Measurements from ENCODE around the gene SPAG5. TPM values are rescaled to one million over a fixed set of nuclear protein-coding genes. Genes with fewer than 3 reads are reported as not detected.

The SPAG5 gene
- total and polyA plus RNA-seq, 9 of the 15 experiments (the other 6 are each of a cell fraction or from before 2014, with no cell fraction given) = 94.4 to 286 (median 151) TPM

DNA sequence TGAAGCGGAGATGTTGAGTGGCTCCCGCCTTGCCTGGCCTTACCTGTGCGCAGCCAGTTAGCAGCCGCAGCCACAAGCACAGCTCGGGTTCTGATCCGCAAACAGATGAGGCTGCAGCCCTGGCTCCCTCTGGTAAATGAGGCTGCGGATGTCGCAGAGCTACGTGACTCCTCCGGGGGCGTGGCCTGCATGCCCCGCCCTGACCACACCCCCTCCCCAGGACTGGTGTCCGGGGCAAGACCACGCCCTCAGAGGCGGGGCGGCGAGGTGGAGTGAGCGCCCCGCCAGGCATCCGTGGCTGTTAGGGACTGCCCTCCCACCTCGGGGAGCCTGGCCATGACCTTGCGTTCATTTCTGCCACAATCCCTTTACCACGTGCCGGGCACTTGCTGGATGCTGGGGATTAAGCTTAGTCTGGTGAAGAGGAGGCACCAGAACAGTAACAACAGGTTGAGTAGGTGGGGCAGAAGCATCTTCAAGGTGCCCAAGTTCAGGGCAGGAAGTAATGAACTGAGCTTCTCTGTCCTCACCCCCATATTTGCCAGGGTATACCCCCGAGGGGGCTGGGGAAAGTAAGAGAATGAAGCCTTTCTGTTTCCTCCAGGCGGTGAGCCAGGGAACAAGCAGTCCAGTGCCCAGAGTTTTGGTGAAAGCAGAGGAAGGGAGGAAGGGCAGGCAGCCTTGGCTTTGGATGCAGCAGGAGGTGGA is 21.9 kb downstream of the SPAG5 start, which contains the start of gene ALDOC (continued):
- TF ChIP-seq BHLHE40 (IDR thresholded peaks at IDR 0.05; ENCODE audit: low read length) (peak; percentile 92), POU5F1 (IDR thresholded peaks at IDR 0.05; ENCODE audit: borderline replicate concordance, low read depth, low read length, partially characterized antibody) (no peak), CBX2 (IDR thresholded peaks at IDR 0.05; ENCODE audit: insufficient read depth, low read length, poor library complexity, severe bottlenecking) (no peak), LARP7 (IDR thresholded peaks at IDR 0.05) (peak; percentile 66; the same call in 1 of the 2 replicates), MCM7 (IDR thresholded peaks at IDR 0.05) (no peak), MCM5 (IDR thresholded peaks at IDR 0.05; ENCODE audit: low read depth) (no peak), FOXJ2 (tag; IDR thresholded peaks at IDR 0.05) (no peak), CEBPB (tag; IDR thresholded peaks at IDR 0.05) (no peak), DMBX1 (CRISPR knock-in tag; IDR thresholded peaks at IDR 0.05; ENCODE audit: borderline replicate concordance) (peak; percentile 61; the same call in 1 of the 2 replicates), EWSR1 (IDR thresholded peaks at IDR 0.05; ENCODE audit: borderline replicate concordance, low read depth, partially characterized antibody) (no peak), JUN (IDR thresholded peaks at IDR 0.05; ENCODE audit: borderline replicate concordance, low read depth, low read length) (no peak; the same call in 1 of the 2 replicates), JUN (CRISPR knock-in tag; IDR thresholded peaks at IDR 0.05; ENCODE audit: borderline replicate concordance) (no peak), NR4A1 (CRISPR knock-in tag; IDR thresholded peaks at IDR 0.05) (no peak), NR4A1 (tag; IDR thresholded peaks at IDR 0.05) (peak; percentile 85), ZNF764 (CRISPR knock-in tag; IDR thresholded peaks at IDR 0.05; ENCODE audit: low read depth) (no peak), ZNF830 (CRISPR knock-in tag; IDR thresholded peaks at IDR 0.05) (no peak), NCOA4 (IDR thresholded peaks at IDR 0.05; ENCODE audit: partially characterized antibody) (no peak), ZNF146 (CRISPR knock-in tag; IDR thresholded peaks at IDR 0.05; ENCODE audit: unreplicated experiment) (no peak), SIRT6 (IDR thresholded peaks at IDR 0.05; ENCODE audit: low read depth, low read length) (no peak), NR2F6 (CRISPR knock-in tag; IDR thresholded peaks at IDR 0.05) (no peak), ZKSCAN1 (IDR thresholded peaks at IDR 0.05; ENCODE audit: low read depth, low read length) (no peak), ZNF232 (CRISPR knock-in tag; IDR thresholded peaks at IDR 0.05) (no peak), CBFA2T2 (conservative IDR thresholded peaks at IDR 0.05) (no peak), STAT5B (CRISPR knock-in tag; IDR thresholded peaks at IDR 0.05) (no peak), BRF1 (IDR thresholded peaks at IDR 0.05; ENCODE audit: borderline replicate concordance, extremely low read depth, insufficient read length) (no peak), RAD51 (IDR thresholded peaks at IDR 0.05; ENCODE audit: borderline replicate concordance, low read depth) (peak; percentile 78), CREBBP (IDR thresholded peaks at IDR 0.05; ENCODE audit: low read depth, low read length) (no peak), E2F3 (CRISPR knock-in tag; IDR thresholded peaks at IDR 0.05) (0 out of 2 replicates have a peak, but pooled peaks have one; percentile 10)
- TF ChIP-seq, protein P1, sequence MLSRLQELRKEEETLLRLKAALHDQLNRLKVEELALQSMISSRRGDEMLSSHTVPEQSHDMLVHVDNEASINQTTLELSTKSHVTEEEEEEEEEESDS (CRISPR knock-in tag; IDR thresholded peaks at IDR 0.05) = no peak
- TF ChIP-seq, protein P2, sequence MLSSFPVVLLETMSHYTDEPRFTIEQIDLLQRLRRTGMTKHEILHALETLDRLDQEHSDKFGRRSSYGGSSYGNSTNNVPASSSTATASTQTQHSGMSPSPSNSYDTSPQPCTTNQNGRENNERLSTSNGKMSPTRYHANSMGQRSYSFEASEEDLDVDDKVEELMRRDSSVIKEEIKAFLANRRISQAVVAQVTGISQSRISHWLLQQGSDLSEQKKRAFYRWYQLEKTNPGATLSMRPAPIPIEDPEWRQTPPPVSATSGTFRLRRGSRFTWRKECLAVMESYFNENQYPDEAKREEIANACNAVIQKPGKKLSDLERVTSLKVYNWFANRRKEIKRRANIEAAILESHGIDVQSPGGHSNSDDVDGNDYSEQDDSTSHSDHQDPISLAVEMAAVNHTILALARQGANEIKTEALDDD (IDR thresholded peaks at IDR 0.05) = no peak
- TF ChIP-seq, protein P3, sequence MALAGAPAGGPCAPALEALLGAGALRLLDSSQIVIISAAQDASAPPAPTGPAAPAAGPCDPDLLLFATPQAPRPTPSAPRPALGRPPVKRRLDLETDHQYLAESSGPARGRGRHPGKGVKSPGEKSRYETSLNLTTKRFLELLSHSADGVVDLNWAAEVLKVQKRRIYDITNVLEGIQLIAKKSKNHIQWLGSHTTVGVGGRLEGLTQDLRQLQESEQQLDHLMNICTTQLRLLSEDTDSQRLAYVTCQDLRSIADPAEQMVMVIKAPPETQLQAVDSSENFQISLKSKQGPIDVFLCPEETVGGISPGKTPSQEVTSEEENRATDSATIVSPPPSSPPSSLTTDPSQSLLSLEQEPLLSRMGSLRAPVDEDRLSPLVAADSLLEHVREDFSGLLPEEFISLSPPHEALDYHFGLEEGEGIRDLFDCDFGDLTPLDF (CRISPR knock-in tag; IDR thresholded peaks at IDR 0.05) = no peak

All from K562 (cell line).